ENCODE data around the gene GPHN. TPM values are rescaled to one million over a fixed set of nuclear protein-coding genes. Genes with fewer than 3 reads are reported as not detected.

GPHN gene
- total and polyA plus RNA-seq, 2 of the 8 experiments (the other 6 are each of a cell fraction or from before 2014, with no cell fraction given) = 6.0 to 16.0 TPM

GRCh38 chr14:67228325-67228984, 720.5 kb downstream of the GPHN start:
- no peaks in the 10 kb centered on the region for H3K79me1 ChIP-seq (ENCODE audit: low read depth, low read length)
- no peaks in the 10 kb centered on the region for H3K79me2 ChIP-seq (ENCODE audit: control insufficient read depth in 1 of 2, insufficient read depth in 2 of 2, low read length in 2 of 2)
- H3K56ac ChIP-seq (replicated peaks; ENCODE audit: insufficient read length, low read depth, low read length) = no peak overlapping the region
- H3K9me3 ChIP-seq (ENCODE audit: insufficient read depth in 2 of 2, low read depth in 1 of 2, low read length in 1 of 2) = no peaks in the 10 kb centered on the region
- H2AFZ ChIP-seq (ENCODE audit: low read length) = no peak overlapping the region
- no peaks in the 10 kb centered on the region for H3K23me2 ChIP-seq (ENCODE audit: low read depth, low read length)
- H2AK5ac ChIP-seq (ENCODE audit: low read depth, low read length) = no peak overlapping the region
- DNase-seq (ENCODE audit: low read depth in 1 of 2, low spot score in 2 of 2) (no peak), FAIRE-seq (no peak)
- no peaks in the 10 kb centered on the region for H3K36me3 ChIP-seq (ENCODE audit: control insufficient read depth in 2 of 4, insufficient read depth in 4 of 4, low read length in 3 of 4)
- no peak overlapping the region for H3K9ac ChIP-seq (replicated peaks in 1 of 4; ENCODE audit: extremely low read depth in 1 of 4, low read depth in 3 of 4, low read length in 3 of 4)
- no peak overlapping the region for H3K18ac ChIP-seq (ENCODE audit: extremely low read depth, low read length)
- ChIA-PET POLR2A (ENCODE audit: partially characterized antibody) (no interaction called here), CTCF (ENCODE audit: partially characterized antibody) (interaction anchor here (0.6 to 1.4 kb wide), 3 partner anchors 9 to 108 kb away, joined by 3 to 4 read pairs (median 3); no protein-coding TSS in a partner anchor)
- H3K4me1 ChIP-seq (replicated peaks in 1 of 4; ENCODE audit: control insufficient read depth in 3 of 4, insufficient read depth in 4 of 4, low read length in 3 of 4) = no peaks in the 10 kb centered on the region
- H3K4ac ChIP-seq (replicated peaks; ENCODE audit: insufficient read length, low read depth, low read length) = no peak overlapping the region
- no peaks in the 10 kb centered on the region for H4K20me1 ChIP-seq (replicated peaks in 1 of 2; ENCODE audit: control insufficient read depth in 1 of 2, insufficient read depth in 2 of 2, low read length in 2 of 2)
- no peak overlapping the region for H3K4me2 ChIP-seq (ENCODE audit: insufficient read depth in 1 of 2, low read depth in 2 of 2, low read length in 2 of 2)
- H2BK20ac ChIP-seq (ENCODE audit: low read length) = no peak overlapping the region
- no peaks in the 10 kb centered on the region for H3K27me3 ChIP-seq (replicated peaks in 1 of 4; ENCODE audit: control insufficient read depth in 3 of 4, extremely low read depth in 1 of 4, insufficient read depth in 3 of 4, low read length in 3 of 4)
- no peak overlapping the region for H3K14ac ChIP-seq (ENCODE audit: insufficient read length)
- no peak overlapping the region for H2BK15ac ChIP-seq (ENCODE audit: low read length)
- no peak overlapping the region for H2BK12ac ChIP-seq (ENCODE audit: low read depth, low read length)
- H4K91ac ChIP-seq (replicated peaks; ENCODE audit: insufficient read length, low read length) = no peak overlapping the region
- TF ChIP-seq MAFK (IDR thresholded peaks at IDR 0.05; ENCODE audit: low read depth, low read length) = no peak
- no peak for TF ChIP-seq CREB1 (IDR thresholded peaks at IDR 0.05)
- no peak for TF ChIP-seq CHD1 (IDR thresholded peaks at IDR 0.05; ENCODE audit: low read depth, low read length)
- no peak overlapping the region for H4K5ac ChIP-seq (ENCODE audit: insufficient read length, low read depth, low read length)
- no peak overlapping the region for H2BK120ac ChIP-seq (replicated peaks; ENCODE audit: low read depth, low read length)
- WGBS, 2 experiments (ENCODE audit: extremely low coverage in 1 of 2, insufficient coverage in 1 of 2, insufficient read length in 1 of 2, insufficient replicate concordance in 2 of 2, low coverage in 1 of 2, low lambda C conversion rate in 2 of 2, missing lambda C conversion rate in 1 of 2) = 87% methylated on average over 3 of the region's 3 CpGs; no CpG with 5 or more reads in 1 of the 2 experiments
- no peak overlapping the region for H3K23ac ChIP-seq (ENCODE audit: insufficient read length)
- H3K4me3 ChIP-seq (ENCODE audit: extremely low read depth in 1 of 4, insufficient read depth in 2 of 4, low read depth in 3 of 4, low read length in 4 of 4) = no peak overlapping the region
- H3K27ac ChIP-seq (ENCODE audit: low read depth, low read length) = no peak overlapping the region
- no peak overlapping the region for H2BK5ac ChIP-seq (ENCODE audit: low read depth, low read length)
- no peak overlapping the region for H4K8ac ChIP-seq (ENCODE audit: extremely low read depth, insufficient read depth, low read length)

Other genes starting within 250 kb of the GPHN start
- not detected in 2 replicates for gene CCDC196, start 21.8 kb upstream of the GPHN start, total RNA-seq (2021; fragmentation: NEBNext Ultra II Directional; extraction: Animal tissue kit (Norgen Biotek cat#: 25700))
- gene CCDC196, start 21.8 kb upstream of the GPHN start, polyA plus RNA-seq (2011; rRNA removed) = not detected in 2 replicates

Measured in H1 (cell line).